ENCODE data around the gene MTX3. TPM values are rescaled to one million over a fixed set of nuclear protein-coding genes. Genes with fewer than 3 reads are reported as not detected.

Gene MTX3, protein sequence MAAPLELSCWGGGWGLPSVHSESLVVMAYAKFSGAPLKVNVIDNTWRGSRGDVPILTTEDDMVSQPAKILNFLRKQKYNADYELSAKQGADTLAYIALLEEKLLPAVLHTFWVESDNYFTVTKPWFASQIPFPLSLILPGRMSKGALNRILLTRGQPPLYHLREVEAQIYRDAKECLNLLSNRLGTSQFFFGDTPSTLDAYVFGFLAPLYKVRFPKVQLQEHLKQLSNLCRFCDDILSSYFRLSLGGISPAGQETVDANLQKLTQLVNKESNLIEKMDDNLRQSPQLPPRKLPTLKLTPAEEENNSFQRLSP
- total RNA-seq: 5.4 and 8.8 TPM in 2 replicates

GRCh38 chr5:79990598-79991507 lies at the start of gene MTX3:
Gene MTX3, minus strand, starts transcription at chr5:79991262. Its CDS starts 24 bp downstream, at chr5:79991238.

GRCh38 chr5:80034962-80035821 lies 44.1 kb upstream of the MTX3 start, which contains the start of gene THBS4:
Gene THBS4, plus strand, starts transcription at chr5:80035348. Its CDS starts 190 bp downstream, at chr5:80035538.

Other genes with a start within 250 kb of the MTX3 start
- 1.1 and 2.6 TPM in 2 replicates for gene THBS4, start 44.1 kb upstream of the MTX3 start, total RNA-seq

Data from pericardium fibroblast (primary cell).